RWPE2 (cell line): ENCODE results near the gene MAGEF1.

Experiments used
- ATAC-seq: fragments of 200-7000 bp; cut with Tn5 transposase; 3 replicates; pipeline ENCODE4 v1.9.1; 2021; ENCODE audit warnings: low read depth
- DNase-seq: peaks from one replicate; pipeline ENCODE4 v3.0.0-alpha.2; 2020; ENCODE audit warnings: low spot score
- H3K27ac ChIP-seq: fragments of 450-650 bp; 2 replicates; pipeline ENCODE4 v1.5.1; 2017; ENCODE audit warnings: mild to moderate bottlenecking; ENCODE audit not compliant: poor library complexity, severe bottlenecking
- H3K27me3 ChIP-seq: fragments of 250-450 bp; sonication (Bioruptor Pico); 2 replicates; pipeline ENCODE4 v1.5.1; 2021; ENCODE audit warnings: mild to moderate bottlenecking, moderate library complexity; ENCODE audit not compliant: insufficient read depth, poor library complexity, severe bottlenecking
- H3K36me3 ChIP-seq: fragments of 250-450 bp; sonication (Bioruptor Pico); 2 replicates; pipeline ENCODE4 v1.5.1; 2020; ENCODE audit warnings: low read depth, mild to moderate bottlenecking, moderate library complexity
- H3K4me1 ChIP-seq: fragments of 250-450 bp; sonication (Bioruptor Pico); 2 replicates; pipeline ENCODE4 v1.5.1; 2021; ENCODE audit warnings: mild to moderate bottlenecking, moderate library complexity; ENCODE audit not compliant: insufficient read depth, poor library complexity, severe bottlenecking
- H3K4me3 ChIP-seq: fragments of 250-450 bp; sonication (Bioruptor Pico); 2 replicates; pipeline ENCODE4 v1.5.1; 2021; ENCODE audit warnings: mild to moderate bottlenecking, moderate library complexity; ENCODE audit not compliant: severe bottlenecking
- H3K9me3 ChIP-seq: fragments of 250-450 bp; sonication (Bioruptor Pico); 2 replicates; pipeline ENCODE4 v1.5.1; 2021; ENCODE audit warnings: mild to moderate bottlenecking, moderate library complexity; ENCODE audit not compliant: severe bottlenecking
- CTCF ChIP-seq: fragments of 450-650 bp; IDR thresholded peaks from one replicate; pipeline ENCODE4 v1.5.1; 2017; ENCODE audit warnings: mild to moderate bottlenecking, moderate library complexity; ENCODE audit not compliant: poor library complexity, severe bottlenecking

Gene MAGEF1

GRCh38 chr3:184737063-184737462 lies 25.2 kb upstream of the MAGEF1 start:
- Histone ChIP-seq H3K4me3 (no peak overlapping the region), H3K4me1 (peaks cover 43% of the 10 kb centered on the region), H3K27me3 (no peaks in the 10 kb centered on the region), H3K27ac (peak overlapping the region; percentile 73), H3K9me3 (no peaks in the 10 kb centered on the region), H3K36me3 (no peaks in the 10 kb centered on the region)
- peak; percentile 6 for DNase-seq
- no peak for ATAC-seq
- TF ChIP-seq CTCF: no peak

GRCh38 chr3:184734903-184735701 lies 23.2 kb upstream of the MAGEF1 start:
- Histone ChIP-seq H3K27me3 (no peaks in the 10 kb centered on the region), H3K4me3 (no peak overlapping the region), H3K4me1 (peaks cover 27% of the 10 kb centered on the region), H3K36me3 (no peaks in the 10 kb centered on the region), H3K9me3 (no peaks in the 10 kb centered on the region), H3K27ac (no peak overlapping the region)
- ATAC-seq (no peak), DNase-seq (peak; percentile 32)
- no peak for TF ChIP-seq CTCF

GRCh38 chr3:184733971-184734608 lies 22.2 kb upstream of the MAGEF1 start:
- ATAC-seq (no peak), DNase-seq (no peak)
- TF ChIP-seq CTCF: no peak
- H3K27me3 ChIP-seq: no peaks in the 10 kb centered on the region
- no peak overlapping the region for H3K27ac ChIP-seq
- H3K9me3 ChIP-seq: no peaks in the 10 kb centered on the region
- no peaks in the 10 kb centered on the region for H3K36me3 ChIP-seq
- peaks cover 20% of the 10 kb centered on the region for H3K4me1 ChIP-seq
- no peak overlapping the region for H3K4me3 ChIP-seq

- no peak overlapping the region for H3K27ac ChIP-seq
- H3K4me1 ChIP-seq: peaks cover 12% of the 10 kb centered on the region
- no peaks in the 10 kb centered on the region for H3K36me3 ChIP-seq
- TF ChIP-seq CTCF: no peak
- H3K9me3 ChIP-seq: no peaks in the 10 kb centered on the region
- H3K27me3 ChIP-seq: no peaks in the 10 kb centered on the region
- peak; percentile 33; the same call in 2 of the 3 replicates for ATAC-seq
- no peak for DNase-seq
- H3K4me3 ChIP-seq: no peak overlapping the region
These were observed 21.3 kb upstream of the MAGEF1 start for GRCh38 chr3:184733181-184733580.
